ACC112 (cell line): Measurements from ENCODE around the gene CPSF4.
"Not testable (repeated sequence)": the region's sequence is repeated elsewhere in the genome, so short reads cannot be mapped to it uniquely, and the experiment has no call there.

Source experiments
- H2AFZ ChIP-seq: fragments of 200-600 bp; sonication (generic); one replicate; pipeline ENCODE4 v1.6.0; 2017; ENCODE audit warnings: antibody characterized with exemption, low read length; ENCODE audit not compliant: unreplicated experiment
- H3K27ac ChIP-seq: fragments of 200-600 bp; sonication (generic); 2 replicates; pipeline ENCODE4 v1.5.1; 2014; ENCODE audit warnings: low read depth, mild to moderate bottlenecking, antibody characterized with exemption, low read length, moderate library complexity
- H3K27me3 ChIP-seq: fragments of 200-600 bp; sonication (generic); 2 replicates; pipeline ENCODE4 v1.6.1; 2014; ENCODE audit warnings: mild to moderate bottlenecking, antibody characterized with exemption, low read length, moderate library complexity, mixed read lengths; ENCODE audit not compliant: insufficient read depth
- H3K36me3 ChIP-seq: fragments of 200-600 bp; sonication (generic); 2 replicates; pipeline ENCODE4 v1.6.1; 2016; ENCODE audit warnings: mild to moderate bottlenecking, antibody characterized with exemption, low read length, moderate library complexity, mixed read lengths; ENCODE audit not compliant: insufficient read depth
- H3K4me1 ChIP-seq: fragments of 200-600 bp; sonication (generic); one replicate; pipeline ENCODE4 v1.6.1; 2016; ENCODE audit warnings: low read length, mixed read lengths; ENCODE audit not compliant: insufficient read depth, unreplicated experiment, control insufficient read depth
- H3K4me3 ChIP-seq: fragments of 200-600 bp; sonication (generic); 2 replicates; pipeline ENCODE4 v1.5.1; 2014; ENCODE audit warnings: mild to moderate bottlenecking, low read depth, low read length
- H3K79me2 ChIP-seq: fragments of 200-600 bp; sonication (generic); one replicate; pipeline ENCODE4 v1.6.0; 2016; ENCODE audit warnings: low read length; ENCODE audit not compliant: control insufficient read depth, unreplicated experiment, insufficient read depth

Gene CPSF4

GRCh38 chr7:99493823-99494222 is 55.1 kb downstream of the CPSF4 start:
- H2AFZ ChIP-seq, result no peak overlapping the region
- H3K4me3 ChIP-seq, result no peak overlapping the region
- peaks cover 23% of the 10 kb centered on the region for H3K79me2 ChIP-seq
- H3K27ac ChIP-seq, result no peak overlapping the region
- H3K36me3 ChIP-seq, result peaks cover 58% of the 10 kb centered on the region
- peaks cover 11% of the 10 kb centered on the region for H3K4me1 ChIP-seq
- no peaks in the 10 kb centered on the region for H3K27me3 ChIP-seq

DNA sequence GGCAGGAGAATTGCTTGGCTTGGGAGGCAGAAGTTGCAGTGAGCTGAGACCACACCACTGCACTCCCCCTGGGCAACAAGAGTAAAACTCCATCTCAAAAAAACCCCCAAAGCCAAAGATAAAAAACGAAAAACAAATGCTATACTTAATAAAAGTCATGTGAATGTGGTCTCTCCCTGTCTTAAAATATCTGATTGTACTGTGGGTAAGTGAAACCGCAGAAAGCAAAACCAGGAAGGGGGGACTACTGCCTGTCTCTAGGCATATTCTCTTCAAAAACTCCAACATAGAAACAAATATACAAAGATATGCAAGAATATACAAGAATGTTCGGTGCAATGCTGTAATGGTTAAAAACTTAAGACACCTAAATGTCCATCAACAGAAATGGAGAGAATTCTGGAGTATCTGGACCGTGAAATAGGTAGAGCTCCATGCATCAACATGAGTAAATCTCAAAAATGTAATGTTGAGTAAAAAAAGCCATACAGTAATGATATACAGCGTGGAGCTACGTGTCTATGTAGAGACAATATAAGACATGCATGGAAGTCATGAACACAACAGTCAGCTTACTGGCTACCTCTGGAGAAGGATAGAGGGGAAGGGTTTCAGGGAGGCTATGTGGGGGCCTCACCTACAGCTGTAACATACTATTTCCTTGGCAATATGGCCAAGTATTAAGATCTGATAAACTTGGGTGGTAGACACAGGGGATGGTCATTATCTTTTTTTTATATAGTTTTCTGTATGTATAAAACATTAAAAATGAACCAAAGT is 59.2 kb downstream of the CPSF4 start:
- Histone ChIP-seq H3K36me3 (peaks cover 54% of the 10 kb centered on the region), H3K4me3 (peak overlapping the region; percentile 99), H2AFZ (no peak overlapping the region), H3K27me3 (no peaks in the 10 kb centered on the region), H3K4me1 (peaks cover 11% of the 10 kb centered on the region), H3K79me2 (peaks cover 48% of the 10 kb centered on the region), H3K27ac (no peak overlapping the region)

DNA sequence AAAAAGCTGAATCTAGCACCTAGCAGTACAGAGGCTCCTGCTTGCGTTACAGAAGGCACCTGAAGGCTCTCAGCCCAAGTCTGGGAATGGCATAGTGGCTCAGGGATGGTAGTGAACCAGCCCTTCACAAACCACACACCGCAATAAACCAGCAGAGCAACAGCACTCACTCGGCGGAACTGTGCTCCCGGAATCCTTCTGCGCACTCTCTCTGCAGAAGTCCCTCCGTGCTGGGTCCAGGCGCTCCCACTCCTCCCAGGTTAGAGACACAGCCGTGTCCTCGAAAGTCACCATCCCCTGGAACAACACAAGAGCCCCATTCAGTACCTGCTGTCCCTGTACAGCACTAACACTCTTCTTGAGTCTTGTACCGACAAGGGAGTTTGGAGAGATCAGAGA is 59.8 kb downstream of the CPSF4 start:
- Histone ChIP-seq H3K4me1 (peaks cover 11% of the 10 kb centered on the region), H3K79me2 (peaks cover 48% of the 10 kb centered on the region), H3K27ac (no peak overlapping the region), H3K4me3 (peak overlapping the region; percentile 99), H3K27me3 (no peaks in the 10 kb centered on the region), H3K36me3 (peaks cover 48% of the 10 kb centered on the region), H2AFZ (no peak overlapping the region)

DNA sequence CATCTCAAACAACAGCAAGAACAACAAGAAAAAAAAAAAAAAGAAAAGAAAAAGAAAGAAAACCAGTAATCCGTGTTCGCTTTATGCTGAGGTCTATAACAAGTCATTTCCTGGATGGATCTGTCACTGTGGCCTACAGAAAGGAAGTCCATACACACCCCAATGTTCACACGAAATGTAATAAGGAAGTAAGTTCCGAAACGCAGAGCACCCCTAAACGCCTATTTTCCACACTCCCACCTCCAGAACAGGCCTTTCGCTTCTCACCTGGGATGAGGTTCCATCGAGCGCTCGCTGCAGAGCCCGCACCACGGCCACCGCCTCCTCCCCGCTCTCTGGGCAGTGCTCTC is 60.6 kb downstream of the CPSF4 start:
- H3K4me3 ChIP-seq, result peak overlapping the region; percentile 99
- H3K27ac ChIP-seq, result peak overlapping the region; percentile 89
- no peaks in the 10 kb centered on the region for H3K27me3 ChIP-seq
- H3K36me3 ChIP-seq, result peaks cover 40% of the 10 kb centered on the region
- H3K4me1 ChIP-seq, result peaks cover 13% of the 10 kb centered on the region
- H3K79me2 ChIP-seq, result peaks cover 46% of the 10 kb centered on the region
- peak overlapping the region; percentile 95 for H2AFZ ChIP-seq

DNA sequence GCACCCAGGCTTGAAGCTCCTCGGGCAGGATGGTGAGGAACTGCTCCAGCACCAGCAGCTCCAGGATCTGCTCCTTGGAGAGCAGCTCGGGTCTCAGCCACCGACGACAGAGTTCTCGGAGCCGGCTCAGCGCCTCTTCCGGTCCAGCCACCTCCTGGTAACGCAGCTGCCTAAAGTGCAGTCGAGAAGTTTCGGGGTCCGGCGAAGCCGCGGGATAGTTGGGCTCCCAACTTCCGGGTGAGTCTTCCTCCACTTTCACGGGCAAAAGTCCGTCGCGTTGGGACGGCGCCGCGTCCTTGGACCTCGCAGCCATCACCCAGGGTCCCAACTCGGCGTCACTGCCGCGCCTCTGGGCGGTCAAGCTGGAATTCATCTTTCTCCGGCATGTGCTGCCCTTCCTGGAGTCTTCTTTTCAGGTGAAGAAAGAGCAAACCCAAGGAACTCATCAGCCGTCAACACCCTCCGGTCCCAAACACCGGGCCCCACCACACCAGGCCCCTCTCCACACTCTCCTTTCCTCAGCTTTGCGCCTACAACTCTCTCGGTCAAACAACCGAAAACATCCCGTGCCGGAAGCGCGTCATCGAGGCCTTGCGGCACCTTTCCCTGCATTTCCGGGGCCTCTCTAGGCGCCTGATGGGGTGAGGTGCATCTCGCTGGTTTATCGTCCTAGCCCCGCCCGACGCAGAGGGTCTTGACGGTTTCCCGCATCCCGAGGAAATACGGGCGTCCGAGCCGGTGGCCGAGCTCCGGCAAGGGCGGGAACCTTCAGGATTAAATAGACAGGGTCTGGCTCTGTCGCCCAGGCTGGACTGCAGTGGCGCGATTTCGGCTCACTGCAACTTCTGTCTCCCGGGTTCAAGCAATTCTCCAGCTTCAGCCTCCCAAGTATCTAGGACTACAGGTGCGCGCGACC is 61.2 kb downstream of the CPSF4 start, which contains the start of gene ZNF394:
Gene ZNF394, minus strand, starts transcription at position 561 of the 916 bp plus-strand sequence. Its CDS starts 188 bp downstream, at position 373.
- Histone ChIP-seq H3K36me3 (peaks cover 34% of the 10 kb centered on the region), H2AFZ (peak within 1 kb of the TSS; percentile 95), H3K79me2 (peaks cover 46% of the 10 kb centered on the region), H3K4me1 (peaks cover 13% of the 10 kb centered on the region), H3K27ac (peak within 1 kb of the TSS; percentile 89), H3K27me3 (no peaks in the 10 kb centered on the region), H3K4me3 (peak within 1 kb of the TSS; percentile 99)

DNA sequence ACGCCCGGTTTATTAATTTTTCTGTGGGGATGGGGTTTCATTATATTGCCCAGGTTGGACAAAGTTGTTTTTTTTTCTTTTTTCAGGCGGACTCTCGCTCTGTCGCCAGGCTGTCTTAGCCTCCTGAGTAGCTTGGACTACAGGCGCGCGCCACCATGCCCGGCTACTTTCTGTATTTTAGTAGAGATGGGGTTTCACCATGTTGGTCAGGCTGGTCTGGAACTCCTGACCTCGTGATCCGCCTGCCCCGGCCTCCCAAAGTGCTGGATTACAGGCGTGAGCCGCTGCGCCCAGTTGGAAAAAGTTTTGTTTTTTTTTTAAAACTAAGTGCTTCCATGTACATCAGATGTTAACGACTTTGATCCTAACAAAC is 61.9 kb downstream of the CPSF4 start:
- Histone ChIP-seq H3K36me3 (peaks cover 29% of the 10 kb centered on the region), H3K79me2 (peaks cover 51% of the 10 kb centered on the region), H3K4me3 (peak overlapping the region; percentile 99), H3K4me1 (peaks cover 14% of the 10 kb centered on the region), H3K27ac (peak overlapping the region; percentile 89; the same call in 1 of the 2 replicates), H2AFZ (peak overlapping the region; percentile 95), H3K27me3 (no peaks in the 10 kb centered on the region)

GRCh38 chr7:99501236-99501635 is 62.5 kb downstream of the CPSF4 start:
- peaks cover 20% of the 10 kb centered on the region for H3K4me1 ChIP-seq
- H3K4me3 ChIP-seq, result peak overlapping the region; percentile 99
- not testable (repeated sequence) for H2AFZ ChIP-seq, H3K27ac ChIP-seq, H3K27me3 ChIP-seq
- H3K79me2 ChIP-seq, result peaks cover 56% of the 10 kb centered on the region
- H3K36me3 ChIP-seq, result peaks cover 23% of the 10 kb centered on the region

DNA sequence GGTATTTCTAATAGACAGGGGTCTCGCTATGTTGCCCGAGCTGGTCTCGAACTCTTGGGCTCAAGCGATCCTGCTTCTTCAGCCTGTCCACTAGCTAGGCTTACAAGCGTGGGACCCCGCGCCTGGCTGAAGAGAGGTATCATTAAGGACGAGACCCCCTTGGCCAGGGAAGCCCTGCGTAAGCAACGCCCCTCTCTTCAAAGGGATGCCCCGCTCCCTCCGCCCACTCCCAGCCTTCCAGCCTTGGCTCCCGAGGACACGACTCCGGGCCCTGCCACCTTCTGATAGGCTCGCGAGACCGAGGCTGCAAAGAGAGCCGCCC is 65.5 kb downstream of the CPSF4 start:
- Histone ChIP-seq H3K79me2 (peaks cover 45% of the 10 kb centered on the region), H3K27ac (peak overlapping the region; percentile 67), H3K27me3 (no peaks in the 10 kb centered on the region), H3K4me1 (peaks cover 15% of the 10 kb centered on the region), H3K36me3 (0 out of 2 replicates have a peak, but pooled peaks cover 5% of the 10 kb centered on the region), H3K4me3 (peak overlapping the region; percentile 87), H2AFZ (peak overlapping the region; percentile 36)

DNA sequence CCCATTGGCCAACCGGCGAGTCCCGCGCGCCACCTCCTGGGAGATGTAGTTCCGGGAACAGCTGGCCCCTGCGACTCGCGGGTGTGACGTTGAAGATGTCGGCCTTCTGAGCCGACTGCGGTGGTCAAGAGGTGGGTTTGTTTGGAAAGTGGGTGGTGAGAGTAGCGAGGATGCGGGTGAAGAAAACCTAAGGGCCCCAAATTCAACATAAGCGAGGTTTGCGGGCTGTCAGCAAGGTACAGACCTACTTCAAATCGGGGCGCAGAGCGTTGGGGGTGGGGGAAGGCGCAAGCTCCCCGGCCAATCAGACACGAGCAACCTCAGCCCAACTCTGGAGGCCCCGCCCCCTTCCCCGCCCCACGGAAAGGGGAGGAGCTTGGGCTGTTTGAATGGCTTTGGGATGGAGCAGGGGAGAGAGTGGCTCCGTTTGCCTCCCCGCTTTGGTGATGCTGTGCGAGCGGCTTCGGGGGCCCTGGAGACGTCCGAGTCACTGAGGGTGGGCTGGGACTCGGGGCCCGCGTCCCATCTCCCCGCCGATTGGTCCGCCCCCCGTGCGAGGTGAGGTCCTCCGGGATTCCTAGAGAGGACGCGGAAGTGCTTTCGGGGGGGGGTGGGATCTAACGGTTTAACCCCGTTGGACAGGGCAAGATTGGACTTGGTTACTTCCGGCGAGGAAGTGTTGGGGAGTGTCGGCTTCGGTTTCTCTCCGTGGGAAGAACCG is 66.0 kb downstream of the CPSF4 start, which contains the start of gene ZKSCAN5:
Gene ZKSCAN5, plus strand, starts transcription at position 60 of the 721 bp plus-strand sequence. CDS start 1,383 bp downstream, outside the sequence.
- Histone ChIP-seq H3K79me2 (peaks cover 43% of the 10 kb centered on the region), H3K4me1 (peaks cover 15% of the 10 kb centered on the region), H3K27me3 (no peaks in the 10 kb centered on the region), H3K4me3 (peak within 1 kb of the TSS; percentile 87), H2AFZ (peak within 1 kb of the TSS; percentile 96), H3K36me3 (0 out of 2 replicates have a peak, but pooled peaks cover 5% of the 10 kb centered on the region), H3K27ac (peak within 1 kb of the TSS; percentile 67)

- Histone ChIP-seq H2AFZ (peak overlapping the region; percentile 30), H3K4me3 (peak overlapping the region; percentile 87), H3K79me2 (peaks cover 39% of the 10 kb centered on the region), H3K36me3 (0 out of 2 replicates have a peak, but pooled peaks cover 5% of the 10 kb centered on the region), H3K27ac (peak overlapping the region; percentile 67), H3K4me1 (peaks cover 15% of the 10 kb centered on the region), H3K27me3 (no peaks in the 10 kb centered on the region)
Observed at GRCh38 chr7:99505324-99505662, 66.5 kb downstream of the CPSF4 start.
